Keratinocyte (primary cell): Measurements from ENCODE around the gene ADRB2. TPM values are rescaled to one million over a fixed set of nuclear protein-coding genes. Genes with fewer than 3 reads are reported as not detected.

Source experiments
- DNase-seq: peaks from one replicate; pipeline ENCODE4 v3.0.0-alpha.2; 2011; ENCODE audit warnings: low read depth, missing footprints, low spot score
- FAIRE-seq: peaks from 2 replicates; lab custom pipeline; 2011; peaks lifted over from hg19 to GRCh38; lab: Jason Lieb, UNC
- H2AFZ ChIP-seq: 2 replicates; pipeline ENCODE4 v1.6.0; 2012; ENCODE audit warnings: low read length, control low read depth, inconsistent platforms; ENCODE audit not compliant: control insufficient read depth
- H3K27ac ChIP-seq: 2 replicates; pipeline ENCODE4 v1.5.1; 2011; ENCODE audit warnings: low read length; ENCODE audit not compliant: control insufficient read depth, insufficient read depth
- H3K27me3 ChIP-seq: 3 replicates; pipeline ENCODE4 v1.6.0; 2011; ENCODE audit warnings: low read length; ENCODE audit not compliant: control insufficient read depth, insufficient read depth; ENCODE audit errors: extremely low read depth
- H3K36me3 ChIP-seq, 2 experiments: 2 replicates in 1 of 2; 3 replicates in 1 of 2; pipeline ENCODE4 v1.5.1; 2011; ENCODE audit warnings: low read length in 2 of 2, mild to moderate bottlenecking in 1 of 2; ENCODE audit not compliant: control insufficient read depth in 2 of 2, insufficient read depth in 2 of 2; ENCODE audit errors: extremely low read depth in 1 of 2
- H3K4me1 ChIP-seq: 3 replicates; pipeline ENCODE4 v1.5.1; 2011; ENCODE audit warnings: low read length; ENCODE audit not compliant: control insufficient read depth, insufficient read depth; ENCODE audit errors: extremely low read depth
- H3K4me2 ChIP-seq: 3 replicates; pipeline ENCODE4 v1.6.0; 2011; ENCODE audit warnings: low read depth, low read length; ENCODE audit not compliant: control insufficient read depth, insufficient read depth; ENCODE audit errors: extremely low read depth
- H3K4me3 ChIP-seq, 3 experiments: fragments of 200-600 bp in 1 of 3; sonication (generic) in 1 of 3; 2 replicates in 2 of 3; 3 replicates in 1 of 3; pipeline ENCODE4 v1.5.1; 2011 to 2016; ENCODE audit warnings: low read length in 3 of 3, mild to moderate bottlenecking in 3 of 3, control low read depth in 2 of 3, inconsistent platforms in 1 of 3, low read depth in 1 of 3, mixed read lengths in 1 of 3, mixed run types in 1 of 3, moderate library complexity in 1 of 3; ENCODE audit not compliant: control insufficient read depth in 2 of 3, insufficient read depth in 2 of 3; ENCODE audit errors: extremely low read depth in 1 of 3
- H3K79me2 ChIP-seq: 2 replicates; pipeline ENCODE4 v1.6.0; 2012; ENCODE audit warnings: low read length; ENCODE audit not compliant: control insufficient read depth, insufficient read depth
- H3K9ac ChIP-seq: 3 replicates; pipeline ENCODE4 v1.6.0; 2011; ENCODE audit warnings: low read length; ENCODE audit not compliant: control insufficient read depth, insufficient read depth; ENCODE audit errors: extremely low read depth
- H3K9me1 ChIP-seq: 3 replicates; pipeline ENCODE4 v1.6.0; 2011; ENCODE audit warnings: low read length; ENCODE audit not compliant: control insufficient read depth, insufficient read depth; ENCODE audit errors: extremely low read depth
- H3K9me3 ChIP-seq: 2 replicates; pipeline ENCODE4 v1.5.1; 2012; ENCODE audit warnings: low read depth, low read length; ENCODE audit not compliant: control insufficient read depth
- H4K20me1 ChIP-seq: 3 replicates; pipeline ENCODE4 v1.6.0; 2011; ENCODE audit warnings: low read length; ENCODE audit not compliant: control insufficient read depth, insufficient read depth; ENCODE audit errors: extremely low read depth
- CTCF ChIP-seq, 3 experiments: IDR thresholded peaks in 1 of 3; conservative IDR thresholded peaks in 1 of 3; optimal IDR thresholded peaks in 1 of 3; 2 replicates in 2 of 3; 3 replicates in 1 of 3; pipeline versions ENCODE3 to v1.5.1; 2011; ENCODE audit warnings: low read length in 3 of 3, mild to moderate bottlenecking in 3 of 3, moderate library complexity in 2 of 3, control low read depth in 1 of 3, inconsistent platforms in 1 of 3; ENCODE audit not compliant: insufficient read depth in 2 of 3; ENCODE audit errors: extremely low read depth in 1 of 3
- EZH2 ChIP-seq: IDR thresholded peaks from one replicate; pipeline ENCODE4 v1.6.1; 2012; ENCODE audit warnings: inconsistent platforms, mild to moderate bottlenecking, low read length, moderate library complexity
- dilution Hi-C: fragments of 300-500 bp; cut with MboI; formaldehyde crosslinking; loops from one replicate; pipeline ENCODE4 v1.7.0; 2020; ENCODE audit warnings: low sequenced_read_pairs; ENCODE audit not compliant: extremely low pct_ligation_motif_present
- polyA plus RNA-seq, 5 experiments: library from polyadenylated mRNA; depleted of rRNA in 3 of 5; stranded (reverse) in 3 of 5; stranded (forward) in 1 of 5; unstranded in 1 of 5; fragments of >200 nt; gene quantifications; 1 replicate in 1 of 5; 2 replicates in 3 of 5; 3 replicates in 1 of 5; pipeline versions ENCODE4 v1.2.1 to v1.2.3, GENCODE V29; 2011 to 2012; ENCODE audit warnings: missing spikeins in 2 of 5, low read depth in 1 of 5, low replicate concordance in 1 of 5

The ADRB2 gene
- polyA plus RNA-seq, 1 donor (not counting 4 experiments of a cell fraction or from before 2014, with no cell fraction given), result 39.7 TPM

- no peaks in the 10 kb centered on the region for H4K20me1 ChIP-seq
- no peaks in the 10 kb centered on the region for H3K79me2 ChIP-seq
- no peak for TF ChIP-seq EZH2
- TF ChIP-seq CTCF (optimal IDR thresholded peaks at IDR 0.05 in 1 of 3, IDR thresholded peaks at IDR 0.05 in 1 of 3, conservative IDR thresholded peaks at IDR 0.05 in 1 of 3; ENCODE audit: extremely low read depth in 1 of 3, insufficient read depth in 2 of 3, low read length in 3 of 3), result no peak
- FAIRE-seq, result no peak
- no peaks in the 10 kb centered on the region for H3K9me1 ChIP-seq
- no peaks in the 10 kb centered on the region for H3K9me3 ChIP-seq
- no peak overlapping the region for H3K9ac ChIP-seq
- no peak overlapping the region for H3K4me3 ChIP-seq
- DNase-seq, result no peak
- dilution Hi-C loops, result no loop called here
- peaks cover 32% of the 10 kb centered on the region for H3K4me1 ChIP-seq
- H2AFZ ChIP-seq, result no peak overlapping the region
- H3K36me3 ChIP-seq, result no peaks in the 10 kb centered on the region
- H3K4me2 ChIP-seq, result no peak overlapping the region
- no peak overlapping the region for H3K27ac ChIP-seq
- no peaks in the 10 kb centered on the region for H3K27me3 ChIP-seq
These were observed 33.7 kb upstream of the ADRB2 start for GRCh38 chr5:148792744-148793143.

- no peak overlapping the region for H2AFZ ChIP-seq
These were observed 33.1 kb upstream of the ADRB2 start for GRCh38 chr5:148793261-148793660.

More at GRCh38 chr5:148793261-148793660, 33.1 kb upstream of the ADRB2 start:
- Histone ChIP-seq H3K36me3 (no peaks in the 10 kb centered on the region), H3K4me3 (no peak overlapping the region), H3K9me1 (no peaks in the 10 kb centered on the region), H3K9ac (no peak overlapping the region), H3K27me3 (no peaks in the 10 kb centered on the region), H3K9me3 (no peaks in the 10 kb centered on the region), H3K79me2 (no peaks in the 10 kb centered on the region), H3K4me2 (no peak overlapping the region), H3K4me1 (peaks cover 32% of the 10 kb centered on the region), H3K27ac (no peak overlapping the region), H4K20me1 (no peaks in the 10 kb centered on the region)
- TF ChIP-seq CTCF (optimal IDR thresholded peaks at IDR 0.05 in 1 of 3, IDR thresholded peaks at IDR 0.05 in 1 of 3, conservative IDR thresholded peaks at IDR 0.05 in 1 of 3; ENCODE audit: extremely low read depth in 1 of 3, insufficient read depth in 2 of 3, low read length in 3 of 3) (no peak), EZH2 (no peak)
- no peak for DNase-seq
- dilution Hi-C loops, result no loop called here
- FAIRE-seq, result no peak
